HG02938 (cell line): Measurements from ENCODE around the gene POU2F1.
A peak's percentile ranks its signal among the peaks of the same experiment; 100 is the strongest.

ENCODE experiments used
- ATAC-seq: cut with Tn5 transposase; IDR thresholded peaks from one replicate; pipeline ENCODE4 v1.9.1; 2021; ENCODE audit warnings: mild to moderate bottlenecking, moderate library complexity; ENCODE audit not compliant: unreplicated experiment

The POU2F1 gene

GRCh38 chr1:167268347-167268787 is 47.7 kb downstream of the POU2F1 start:
- no peak for ATAC-seq

- ATAC-seq = no peak
Observed at GRCh38 chr1:167270349-167271092, 49.8 kb downstream of the POU2F1 start.

- ATAC-seq = no peak
Observed at GRCh38 chr1:167272369-167272957, 51.8 kb downstream of the POU2F1 start.

GRCh38 chr1:167273027-167273800 is 52.5 kb downstream of the POU2F1 start:
- ATAC-seq = no peak

- ATAC-seq = no peak
Observed at GRCh38 chr1:167274061-167274460, 53.4 kb downstream of the POU2F1 start.

GRCh38 chr1:167276969-167277368 is 56.3 kb downstream of the POU2F1 start:
- peak; percentile 94 for ATAC-seq

- ATAC-seq = no peak
Observed at GRCh38 chr1:167278497-167278896, 57.8 kb downstream of the POU2F1 start.

- no peak for ATAC-seq
Observed at GRCh38 chr1:167280912-167281311, 60.2 kb downstream of the POU2F1 start.

GRCh38 chr1:167288390-167289074 is 67.8 kb downstream of the POU2F1 start:
- no peak for ATAC-seq

- ATAC-seq = no peak
Observed at GRCh38 chr1:167289075-167289442, 68.4 kb downstream of the POU2F1 start.

- no peak for ATAC-seq
Observed at GRCh38 chr1:167289966-167290365, 69.3 kb downstream of the POU2F1 start.

GRCh38 chr1:167291539-167292185 is 71.0 kb downstream of the POU2F1 start:
- no peak for ATAC-seq

GRCh38 chr1:167292216-167292615 is 71.5 kb downstream of the POU2F1 start:
- ATAC-seq = no peak

GRCh38 chr1:167293057-167293456 is 72.4 kb downstream of the POU2F1 start:
- no peak for ATAC-seq

GRCh38 chr1:167294528-167294927 is 73.8 kb downstream of the POU2F1 start:
- no peak for ATAC-seq

GRCh38 chr1:167297222-167298214 is 76.8 kb downstream of the POU2F1 start:
- no peak for ATAC-seq

- ATAC-seq = no peak
Observed at GRCh38 chr1:167298325-167298724, 77.6 kb downstream of the POU2F1 start.

- ATAC-seq = no peak
Observed at GRCh38 chr1:167301355-167301754, 80.7 kb downstream of the POU2F1 start.

- no peak for ATAC-seq
Observed at GRCh38 chr1:167304165-167304564, 83.5 kb downstream of the POU2F1 start.
